B cell (primary cell): ENCODE measurements around the gene C13orf42.

Experiments used
- CTCF ChIP-seq: fragments of 200-600 bp; IDR thresholded peaks from one replicate; pipeline ENCODE4 v1.8.0; 2022; ENCODE audit warnings: antibody characterized with exemption, mild to moderate bottlenecking
- EZH2 ChIP-seq: IDR thresholded peaks from 2 replicates; pipeline ENCODE4 v1.6.1; 2012; ENCODE audit warnings: borderline replicate concordance, low read depth, mild to moderate bottlenecking, moderate library complexity, low read length; ENCODE audit not compliant: insufficient read depth, poor library complexity, severe bottlenecking

- no peak for TF ChIP-seq CTCF
- no peak for TF ChIP-seq EZH2
These were observed 2.9 kb upstream of the C13orf42 start for GRCh38 chr13:51113969-51114368.
